ENCODE data around the gene SLC38A10. TPM values are rescaled to one million over a fixed set of nuclear protein-coding genes. Genes with fewer than 3 reads are reported as not detected.
"Not testable (repeated sequence)": the region's sequence is repeated elsewhere in the genome, so short reads cannot be mapped to it uniquely, and the experiment has no call there.

The SLC38A10 gene
- total RNA-seq, 1 donor from 2014 or later: 26.1 TPM

DNA sequence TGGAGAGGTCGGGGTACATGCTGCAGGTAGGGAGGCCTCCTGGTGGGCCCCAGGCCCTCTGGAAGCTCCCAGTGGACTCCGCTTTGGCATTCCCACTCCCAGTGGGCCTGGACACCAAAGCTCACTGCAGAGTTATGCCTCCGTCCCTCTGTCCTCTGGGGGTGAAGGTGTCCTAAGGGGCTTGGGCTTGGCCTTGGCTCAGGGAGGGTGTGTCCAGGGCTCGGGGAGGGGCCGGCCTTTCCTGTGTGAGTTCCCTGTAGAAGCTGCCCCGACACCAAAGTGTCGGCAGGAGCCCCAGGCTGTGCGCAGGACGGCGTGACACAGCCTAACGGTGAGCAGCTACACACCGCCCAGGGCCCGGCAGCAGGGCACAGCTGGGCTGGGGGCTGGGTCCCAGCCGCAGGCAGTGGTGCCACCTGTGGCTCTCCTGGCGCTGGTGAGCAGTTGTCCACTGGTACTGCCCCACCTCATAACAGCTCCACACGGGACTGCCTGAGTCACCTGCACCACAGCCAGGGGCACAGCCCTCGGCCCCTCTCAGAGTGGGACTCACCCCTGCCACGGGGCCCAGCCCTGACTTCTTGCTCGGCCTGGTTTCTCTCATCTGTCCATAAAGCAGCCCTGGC is 62.4 kb downstream of the SLC38A10 start:
- Histone ChIP-seq H3K9ac (ENCODE audit: low read depth in 1 of 3, low read length in 3 of 3) (no peak overlapping the region), H3K27me3 (ENCODE audit: control insufficient read depth in 3 of 3, insufficient read depth in 3 of 3, low read length in 3 of 3) (no peaks in the 10 kb centered on the region), H3K4me3 (ENCODE audit: low read length in 3 of 3) (no peak overlapping the region), H3K36me3 (ENCODE audit: control insufficient read depth in 3 of 3, insufficient read depth in 3 of 3, low read length in 3 of 3) (peaks cover 32 to 33% (median 33%) of the 10 kb centered on the region in 3 donors), H3K4me1 (ENCODE audit: control insufficient read depth in 3 of 3, insufficient read depth in 3 of 3, low read length in 3 of 3) (peaks cover 7 to 13% (median 8%) of the 10 kb centered on the region in 3 donors), H3K9me3 (ENCODE audit: control insufficient read depth in 3 of 3, low read length in 3 of 3) (no peaks in the 10 kb centered on the region), H3K27ac (ENCODE audit: low read depth, low read length) (no peak overlapping the region)

GRCh38 chr17:81231766-81232581 is 63.1 kb downstream of the SLC38A10 start:
- Histone ChIP-seq H3K9ac (ENCODE audit: low read depth in 1 of 3, low read length in 3 of 3) (no peak overlapping the region), H3K27ac (ENCODE audit: low read depth, low read length) (no peak overlapping the region), H3K27me3 (ENCODE audit: control insufficient read depth in 3 of 3, insufficient read depth in 3 of 3, low read length in 3 of 3) (no peaks in the 10 kb centered on the region), H3K4me1 (ENCODE audit: control insufficient read depth in 3 of 3, insufficient read depth in 3 of 3, low read length in 3 of 3) (peaks cover 0 to 5% (median 1%) of the 10 kb centered on the region in 3 donors), H3K36me3 (ENCODE audit: control insufficient read depth in 3 of 3, insufficient read depth in 3 of 3, low read length in 3 of 3) (peaks cover 32 to 33% (median 33%) of the 10 kb centered on the region in 3 donors), H3K9me3 (ENCODE audit: control insufficient read depth in 3 of 3, low read length in 3 of 3) (no peaks in the 10 kb centered on the region), H3K4me3 (ENCODE audit: low read length in 3 of 3) (no peak overlapping the region)

GRCh38 chr17:81231121-81231645 is 63.9 kb downstream of the SLC38A10 start:
- Histone ChIP-seq H3K27me3 (ENCODE audit: control insufficient read depth in 3 of 3, insufficient read depth in 3 of 3, low read length in 3 of 3) (no peaks in the 10 kb centered on the region), H3K4me3 (ENCODE audit: low read length in 3 of 3) (no peak overlapping the region), H3K36me3 (ENCODE audit: control insufficient read depth in 3 of 3, insufficient read depth in 3 of 3, low read length in 3 of 3) (peaks cover 30 to 33% (median 32%) of the 10 kb centered on the region in 3 donors), H3K4me1 (ENCODE audit: control insufficient read depth in 3 of 3, insufficient read depth in 3 of 3, low read length in 3 of 3) (no peaks in the 10 kb centered on the region), H3K27ac (ENCODE audit: low read depth, low read length) (no peak overlapping the region), H3K9ac (ENCODE audit: low read depth in 1 of 3, low read length in 3 of 3) (no peak overlapping the region), H3K9me3 (ENCODE audit: control insufficient read depth in 3 of 3, low read length in 3 of 3) (no peaks in the 10 kb centered on the region)

- Histone ChIP-seq H3K4me3 (ENCODE audit: low read length in 3 of 3) (no peak overlapping the region), H3K9ac (ENCODE audit: low read depth in 1 of 3, low read length in 3 of 3) (no peak overlapping the region), H3K27me3 (ENCODE audit: control insufficient read depth in 3 of 3, insufficient read depth in 3 of 3, low read length in 3 of 3) (no peaks in the 10 kb centered on the region), H3K4me1 (ENCODE audit: control insufficient read depth in 3 of 3, insufficient read depth in 3 of 3, low read length in 3 of 3) (no peaks in the 10 kb centered on the region), H3K9me3 (ENCODE audit: control insufficient read depth in 3 of 3, low read length in 3 of 3) (no peaks in the 10 kb centered on the region), H3K36me3 (ENCODE audit: control insufficient read depth in 3 of 3, insufficient read depth in 3 of 3, low read length in 3 of 3) (peaks cover 28 to 30% (median 28%) of the 10 kb centered on the region in 3 donors), H3K27ac (ENCODE audit: low read depth, low read length) (no peak overlapping the region)
These were observed 64.9 kb downstream of the SLC38A10 start for GRCh38 chr17:81230043-81230820.

DNA sequence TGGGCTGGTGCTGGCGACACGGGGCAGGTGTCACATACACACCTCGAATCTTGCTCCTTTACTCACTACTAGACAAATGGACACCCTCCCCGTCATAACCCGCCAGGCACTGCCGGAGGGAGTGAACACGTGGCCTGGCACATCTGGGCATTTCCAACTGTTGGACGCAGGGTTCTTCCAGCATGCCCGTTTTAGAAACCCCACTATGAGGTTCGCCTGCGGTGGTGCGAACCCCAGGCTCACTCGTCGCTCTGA is 65.5 kb downstream of the SLC38A10 start:
- Histone ChIP-seq H3K9ac (ENCODE audit: low read depth in 1 of 3, low read length in 3 of 3) (no peak overlapping the region), H3K27ac (ENCODE audit: low read depth, low read length) (no peak overlapping the region), H3K36me3 (ENCODE audit: control insufficient read depth in 3 of 3, insufficient read depth in 3 of 3, low read length in 3 of 3) (peaks cover 28 to 30% (median 28%) of the 10 kb centered on the region in 3 donors), H3K27me3 (ENCODE audit: control insufficient read depth in 3 of 3, insufficient read depth in 3 of 3, low read length in 3 of 3) (no peaks in the 10 kb centered on the region), H3K4me1 (ENCODE audit: control insufficient read depth in 3 of 3, insufficient read depth in 3 of 3, low read length in 3 of 3) (no peaks in the 10 kb centered on the region), H3K4me3 (ENCODE audit: low read length in 3 of 3) (no peak overlapping the region), H3K9me3 (ENCODE audit: control insufficient read depth in 3 of 3, low read length in 3 of 3) (no peaks in the 10 kb centered on the region)

DNA sequence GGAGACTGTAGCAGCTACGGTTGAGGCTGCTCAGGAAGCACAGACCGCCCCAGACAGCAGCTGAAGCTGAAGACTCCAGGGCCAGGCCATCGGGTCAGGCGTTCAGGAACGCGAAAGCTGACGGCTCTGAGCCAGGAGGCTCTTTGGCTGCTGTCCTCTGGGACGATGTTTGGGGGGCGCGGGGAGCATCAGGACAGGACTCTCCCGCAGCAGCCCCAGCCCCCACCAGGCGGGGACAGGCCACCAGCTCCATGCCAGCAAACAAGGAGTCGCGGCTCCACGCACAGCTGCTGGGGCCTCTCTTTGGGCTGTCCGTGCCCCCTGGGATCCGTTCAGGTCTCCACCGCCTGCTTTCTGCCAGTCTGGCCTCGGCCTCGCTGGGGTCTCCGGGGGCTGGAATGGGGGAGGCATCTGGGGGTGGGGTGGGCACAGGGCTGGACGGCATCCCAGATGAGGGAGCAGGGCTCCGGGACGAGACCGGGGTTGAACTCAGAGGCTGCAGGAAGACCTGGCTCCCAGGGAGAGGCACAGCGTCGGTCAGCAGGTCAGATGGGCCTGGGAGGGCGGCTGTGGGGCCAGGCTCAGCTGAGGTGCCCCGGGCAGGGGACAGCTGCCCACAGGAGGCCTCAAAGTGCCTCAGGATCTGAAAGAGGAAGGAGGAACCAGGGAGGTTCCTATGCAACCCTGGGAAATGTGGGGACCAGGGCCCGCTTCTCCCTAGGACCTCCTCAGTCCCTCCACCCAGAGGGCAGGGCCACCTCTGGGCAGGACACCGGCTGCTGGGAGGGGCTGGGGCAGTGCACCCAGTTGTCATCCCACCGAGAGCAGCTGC is 66.1 kb downstream of the SLC38A10 start:
- Histone ChIP-seq H3K4me1 (ENCODE audit: control insufficient read depth in 3 of 3, insufficient read depth in 3 of 3, low read length in 3 of 3) (no peaks in the 10 kb centered on the region), H3K27ac (ENCODE audit: low read depth, low read length) (no peak overlapping the region), H3K4me3 (ENCODE audit: low read length in 3 of 3) (no peak overlapping the region), H3K36me3 (ENCODE audit: control insufficient read depth in 3 of 3, insufficient read depth in 3 of 3, low read length in 3 of 3) (peaks cover 28 to 30% (median 28%) of the 10 kb centered on the region in 3 donors), H3K9ac (ENCODE audit: low read depth in 1 of 3, low read length in 3 of 3) (no peak overlapping the region), H3K27me3 (ENCODE audit: control insufficient read depth in 3 of 3, insufficient read depth in 3 of 3, low read length in 3 of 3) (no peaks in the 10 kb centered on the region), H3K9me3 (ENCODE audit: control insufficient read depth in 3 of 3, low read length in 3 of 3) (no peaks in the 10 kb centered on the region)

GRCh38 chr17:81228420-81228819 is 66.7 kb downstream of the SLC38A10 start:
- H3K36me3 ChIP-seq (ENCODE audit: control insufficient read depth in 3 of 3, insufficient read depth in 3 of 3, low read length in 3 of 3): peaks cover 28 to 30% (median 28%) of the 10 kb centered on the region in 3 donors
- no peak overlapping the region for H3K4me3 ChIP-seq (ENCODE audit: low read length in 3 of 3)

GRCh38 chr17:81227630-81228029 is 67.5 kb downstream of the SLC38A10 start:
- peaks cover 23 to 28% (median 26%) of the 10 kb centered on the region in 3 donors for H3K36me3 ChIP-seq (ENCODE audit: control insufficient read depth in 3 of 3, insufficient read depth in 3 of 3, low read length in 3 of 3)
- not testable (repeated sequence) for H3K4me3 ChIP-seq (ENCODE audit: low read length in 3 of 3)

More at GRCh38 chr17:81228420-81228819, 66.7 kb downstream of the SLC38A10 start:
- Histone ChIP-seq H3K4me1 (ENCODE audit: control insufficient read depth in 3 of 3, insufficient read depth in 3 of 3, low read length in 3 of 3) (peaks cover 0 to 3% (median 0%) of the 10 kb centered on the region in 3 donors), H3K27me3 (ENCODE audit: control insufficient read depth in 3 of 3, insufficient read depth in 3 of 3, low read length in 3 of 3) (no peaks in the 10 kb centered on the region), H3K27ac (ENCODE audit: low read depth, low read length) (no peak overlapping the region), H3K9me3 (ENCODE audit: control insufficient read depth in 3 of 3, low read length in 3 of 3) (no peaks in the 10 kb centered on the region), H3K9ac (ENCODE audit: low read depth in 1 of 3, low read length in 3 of 3) (no peak overlapping the region)

DNA sequence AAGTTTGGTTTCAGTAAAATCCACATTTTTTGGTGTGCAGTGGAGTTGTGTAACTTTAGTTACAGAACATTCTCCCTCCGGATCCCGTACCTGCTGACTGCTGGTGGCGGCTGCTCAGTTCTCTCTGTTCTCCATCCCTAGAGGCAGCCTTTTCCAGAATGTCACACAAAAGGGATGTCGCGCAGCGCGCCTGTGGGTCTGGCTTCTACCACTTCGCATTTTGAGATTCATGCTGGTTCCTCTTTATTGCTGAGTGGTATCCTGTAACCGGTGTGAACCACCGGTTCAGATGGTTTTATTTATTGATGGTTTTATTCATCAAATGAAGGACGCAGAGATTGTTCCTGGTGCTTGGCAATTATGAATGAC is 71.4 kb downstream of the SLC38A10 start:
- Histone ChIP-seq H3K36me3 (ENCODE audit: control insufficient read depth in 3 of 3, insufficient read depth in 3 of 3, low read length in 3 of 3) (peaks cover 3 to 4% (median 4%) of the 10 kb centered on the region in 3 donors), H3K4me3 (ENCODE audit: low read length in 3 of 3) (peak overlapping the region in 1 of 3 donors; percentile 24), H3K4me1 (ENCODE audit: control insufficient read depth in 3 of 3, insufficient read depth in 3 of 3, low read length in 3 of 3) (peaks cover 13 to 19% (median 15%) of the 10 kb centered on the region in 3 donors), H3K27ac (ENCODE audit: low read depth, low read length) (peak overlapping the region; percentile 3), H3K9ac (ENCODE audit: low read depth in 1 of 3, low read length in 3 of 3) (peak overlapping the region in 1 of 3 donors; percentile 57), H3K9me3 (ENCODE audit: control insufficient read depth in 3 of 3, low read length in 3 of 3) (no peaks in the 10 kb centered on the region), H3K27me3 (ENCODE audit: control insufficient read depth in 3 of 3, insufficient read depth in 3 of 3, low read length in 3 of 3) (no peaks in the 10 kb centered on the region)

More at GRCh38 chr17:81227630-81228029, 67.5 kb downstream of the SLC38A10 start:
- not testable (repeated sequence) for H3K9me3 ChIP-seq (ENCODE audit: control insufficient read depth in 3 of 3, low read length in 3 of 3); H3K27ac ChIP-seq (ENCODE audit: low read depth, low read length); H3K4me1 ChIP-seq (ENCODE audit: control insufficient read depth in 3 of 3, insufficient read depth in 3 of 3, low read length in 3 of 3); H3K27me3 ChIP-seq (ENCODE audit: control insufficient read depth in 3 of 3, insufficient read depth in 3 of 3, low read length in 3 of 3); H3K9ac ChIP-seq (ENCODE audit: low read depth in 1 of 3, low read length in 3 of 3)

Data from skeletal muscle tissue (tissue), 4 donors.